ENCODE measurements around the gene CDH13.

GRCh38 chr16:83109490-83110125 is 482.8 kb downstream of the CDH13 start:
- TF ChIP-seq POLR2AphosphoS5 (IDR thresholded peaks at IDR 0.05; ENCODE audit: borderline replicate concordance, low read depth, low read length) = no peak
- TF ChIP-seq EZH2 (IDR thresholded peaks at IDR 0.05) = no peak

Data from SK-N-MC (cell line).